GM18870 (cell line): Measurements from ENCODE around the gene PRR22.
"Not testable (repeated sequence)": the region's sequence is repeated elsewhere in the genome, so short reads cannot be mapped to it uniquely, and the experiment has no call there.

Experiments
- ATAC-seq: cut with Tn5 transposase; IDR thresholded peaks from one replicate; pipeline ENCODE4 v1.9.1; 2021; ENCODE audit warnings: moderate library complexity; ENCODE audit not compliant: unreplicated experiment

Gene PRR22

GRCh38 chr19:5762608-5763217, 21.8 kb downstream of the PRR22 start:
- ATAC-seq = no peak

- ATAC-seq = no peak
These were observed 30.8 kb downstream of the PRR22 start for GRCh38 chr19:5753743-5754142.

- ATAC-seq = no peak
These were observed 32.8 kb downstream of the PRR22 start for GRCh38 chr19:5751709-5752108.

GRCh38 chr19:5749505-5749904, 35.0 kb downstream of the PRR22 start:
- ATAC-seq = no peak

- not testable (repeated sequence) for ATAC-seq
These were observed 35.6 kb downstream of the PRR22 start for GRCh38 chr19:5748920-5749319.

GRCh38 chr19:5744999-5745398, 39.5 kb downstream of the PRR22 start:
- not testable (repeated sequence) for ATAC-seq

GRCh38 chr19:5743630-5744029, 40.9 kb downstream of the PRR22 start:
- no peak for ATAC-seq

GRCh38 chr19:5742051-5742450, 42.5 kb downstream of the PRR22 start:
- no peak for ATAC-seq

- ATAC-seq = no peak
These were observed 46.1 kb downstream of the PRR22 start for GRCh38 chr19:5738423-5738822.

- ATAC-seq = not testable (repeated sequence)
These were observed 51.4 kb downstream of the PRR22 start for GRCh38 chr19:5733172-5733571.
